HS-27A (cell line): ENCODE results near the gene CD160.
"Not testable (repeated sequence)": the region's sequence is repeated elsewhere in the genome, so short reads cannot be mapped to it uniquely, and the experiment has no call there.

Source experiments
- DNase-seq: peaks from one replicate; pipeline ENCODE4 v3.0.0-alpha.2; 2012; ENCODE audit warnings: low read depth, missing footprints

The CD160 gene

GRCh38 chr1:145710291-145711027 lies 8.8 kb upstream of the CD160 start:
- no peak for DNase-seq

GRCh38 chr1:145711213-145711651 lies 8.1 kb upstream of the CD160 start:
- no peak for DNase-seq

- no peak for DNase-seq
Measured at GRCh38 chr1:145714524-145715111, 4.7 kb upstream of the CD160 start.

GRCh38 chr1:145716641-145717345 lies 2.5 kb upstream of the CD160 start:
- no peak for DNase-seq

GRCh38 chr1:145717833-145718232 lies 1.5 kb upstream of the CD160 start:
- DNase-seq = no peak

GRCh38 chr1:145718465-145718864 lies 834 bp upstream of the CD160 start:
- not testable (repeated sequence) for DNase-seq

- peak; percentile 79 for DNase-seq
Measured at GRCh38 chr1:145720556-145720877, 1.2 kb downstream of the CD160 start.

GRCh38 chr1:145720878-145721671 lies 1.8 kb downstream of the CD160 start:
- DNase-seq = no peak

GRCh38 chr1:145726193-145726592 lies 6.9 kb downstream of the CD160 start:
- not testable (repeated sequence) for DNase-seq

- DNase-seq = no peak
Measured at GRCh38 chr1:145729196-145729595, 9.9 kb downstream of the CD160 start.

GRCh38 chr1:145729666-145730436 lies 10.6 kb downstream of the CD160 start:
- DNase-seq = no peak

- DNase-seq = no peak
Measured at GRCh38 chr1:145730467-145730866, 11.2 kb downstream of the CD160 start.

- DNase-seq = no peak
Measured at GRCh38 chr1:145730900-145731299, 11.6 kb downstream of the CD160 start.

- DNase-seq = no peak
Measured at GRCh38 chr1:145736191-145736590, 16.9 kb downstream of the CD160 start.

GRCh38 chr1:145740269-145740668 lies 21.0 kb downstream of the CD160 start:
- peak; percentile 11 for DNase-seq

- no peak for DNase-seq
Measured at GRCh38 chr1:145747398-145748247, 28.3 kb downstream of the CD160 start.

GRCh38 chr1:145750426-145750825 lies 31.1 kb downstream of the CD160 start:
- DNase-seq = no peak

- DNase-seq = peak; percentile 55
Measured at GRCh38 chr1:145751491-145752037, 32.3 kb downstream of the CD160 start.

- DNase-seq = no peak
Measured at GRCh38 chr1:145757420-145757819, 38.1 kb downstream of the CD160 start.

GRCh38 chr1:145758116-145758515 lies 38.8 kb downstream of the CD160 start:
- DNase-seq = no peak
